Endothelial cell of umbilical vein (primary cell): ENCODE measurements around the gene SPAG9. TPM values are rescaled to one million over a fixed set of nuclear protein-coding genes. Genes with fewer than 3 reads are reported as not detected.

Experiments
- BruUV-seq: library from RNA; stranded (reverse); fragments of 400-500 nt; replicated peaks from 2 replicates; lab custom pipeline; 2021; lab: Mats Ljungman, UMichigan
- CTCF ChIA-PET: fragments of 300-600, 350-600 bp; sonication (Branson Sonifier 250); formaldehyde crosslinking; loops from one replicate; lab custom pipeline; 2021; ENCODE audit warnings: antibody characterized with exemption, inconsistent platforms; lab: Charles Lee
- POLR2A ChIA-PET: fragments of 300-600, 350-600 bp; sonication (Branson Sonifier 250); formaldehyde crosslinking; loops from one replicate; lab custom pipeline; 2021; ENCODE audit warnings: antibody characterized with exemption, inconsistent platforms; lab: Charles Lee
- DNase-seq: peaks from one replicate; pipeline ENCODE4 v3.0.0-alpha.2; 2011; ENCODE audit warnings: low read depth, low spot score
- FAIRE-seq: peaks from 2 replicates; lab custom pipeline; 2011; peaks lifted over from hg19 to GRCh38; lab: Jason Lieb, UNC
- H2AFZ ChIP-seq: 2 replicates; pipeline ENCODE4 v1.6.0; 2012; ENCODE audit warnings: low read depth, low read length, control low read depth, inconsistent platforms
- H3K27ac ChIP-seq: 2 replicates; pipeline ENCODE4 v1.5.1; 2011; ENCODE audit warnings: low read depth, mild to moderate bottlenecking, control low read depth, low read length, moderate library complexity; ENCODE audit not compliant: insufficient read depth
- H3K27me3 ChIP-seq, 2 experiments: 2 replicates each; pipeline versions ENCODE4 v1.6.0 to v1.6.1; 2011; ENCODE audit warnings: low read length in 2 of 2, mixed read lengths in 1 of 2; ENCODE audit not compliant: control insufficient read depth in 2 of 2, insufficient read depth in 2 of 2
- H3K36me3 ChIP-seq, 2 experiments: 2 replicates in 1 of 2; 3 replicates in 1 of 2; pipeline ENCODE4 v1.5.1; 2011; ENCODE audit warnings: low read length in 2 of 2, mild to moderate bottlenecking in 1 of 2, moderate library complexity in 1 of 2; ENCODE audit not compliant: control insufficient read depth in 2 of 2, insufficient read depth in 2 of 2; ENCODE audit errors: extremely low read depth in 1 of 2
- H3K4me1 ChIP-seq: 3 replicates; pipeline ENCODE4 v1.5.1; 2011; ENCODE audit warnings: mild to moderate bottlenecking, low read length; ENCODE audit not compliant: control insufficient read depth, insufficient read depth; ENCODE audit errors: extremely low read depth
- H3K4me2 ChIP-seq: 2 replicates; pipeline ENCODE4 v1.6.1; 2011; ENCODE audit warnings: low read length, control low read depth, mixed read lengths; ENCODE audit not compliant: insufficient read depth
- H3K4me3 ChIP-seq, 3 experiments: fragments of 200-600 bp in 1 of 3; sonication (generic), shearing (Covaris generic) in 1 of 3; replicated peaks in 1 of 3; 2 replicates each; pipeline ENCODE4 v1.5.1; 2011 to 2016; ENCODE audit warnings: control low read depth in 3 of 3, low read length in 3 of 3, mild to moderate bottlenecking in 2 of 3, inconsistent platforms in 1 of 3, low read depth in 1 of 3, moderate library complexity in 1 of 3; ENCODE audit not compliant: insufficient read depth in 1 of 3
- H3K79me2 ChIP-seq: 2 replicates; pipeline ENCODE4 v1.6.0; 2012; ENCODE audit warnings: low read length, inconsistent platforms; ENCODE audit not compliant: control insufficient read depth, insufficient read depth
- H3K9ac ChIP-seq: replicated peaks from 2 replicates; pipeline ENCODE3; 2011; ENCODE audit warnings: low read length, control low read depth; ENCODE audit not compliant: insufficient read depth; ENCODE audit errors: extremely low read depth
- H3K9me1 ChIP-seq: replicated peaks from 3 replicates; pipeline ENCODE4 v1.6.0; 2011; ENCODE audit warnings: mild to moderate bottlenecking, low read length; ENCODE audit not compliant: control insufficient read depth, insufficient read depth; ENCODE audit errors: extremely low read depth
- H3K9me3 ChIP-seq: replicated peaks from 2 replicates; pipeline ENCODE4 v1.5.1; 2012; ENCODE audit warnings: low read length, inconsistent platforms; ENCODE audit not compliant: control insufficient read depth, insufficient read depth
- H4K20me1 ChIP-seq: replicated peaks from 2 replicates; pipeline ENCODE3; 2011; ENCODE audit warnings: mild to moderate bottlenecking, low read length; ENCODE audit not compliant: control insufficient read depth, insufficient read depth; ENCODE audit errors: extremely low read depth
- CTCF ChIP-seq, 2 donors: IDR thresholded peaks; 1 replicate in 1 of 2; 2 replicates in 1 of 2; pipeline ENCODE4 v1.5.1; 2011; ENCODE audit warnings: low read length in 2 of 2, mild to moderate bottlenecking in 2 of 2, moderate library complexity in 2 of 2, control low read depth in 1 of 2, inconsistent platforms in 1 of 2, low read depth in 1 of 2; ENCODE audit not compliant: insufficient read depth in 1 of 2; ENCODE audit errors: extremely low read depth in 1 of 2
- EZH2 ChIP-seq: IDR thresholded peaks from 2 replicates; pipeline ENCODE4 v1.6.1; 2012; ENCODE audit warnings: borderline replicate concordance, low read depth, mild to moderate bottlenecking, moderate library complexity, low read length, inconsistent platforms; ENCODE audit not compliant: severe bottlenecking
- FOS ChIP-seq: IDR thresholded peaks from 2 replicates; pipeline ENCODE4 v1.6.1; 2011; ENCODE audit warnings: mild to moderate bottlenecking, low read length, moderate library complexity, borderline replicate concordance; ENCODE audit not compliant: insufficient read depth
- GATA2 ChIP-seq: IDR thresholded peaks from 2 replicates; pipeline ENCODE4 v1.7.0; 2011; ENCODE audit warnings: low read depth, mild to moderate bottlenecking, moderate library complexity, mixed read lengths, low read length; ENCODE audit not compliant: insufficient read length, insufficient read depth
- JUN ChIP-seq: IDR thresholded peaks from 2 replicates; pipeline ENCODE4 v1.6.1; 2011; ENCODE audit warnings: borderline replicate concordance, low read depth; ENCODE audit not compliant: insufficient read length, insufficient read depth
- MAX ChIP-seq: IDR thresholded peaks from 2 replicates; pipeline ENCODE4 v1.6.1; 2011; ENCODE audit not compliant: insufficient read depth, insufficient read length
- MYC ChIP-seq: IDR thresholded peaks from one replicate; pipeline ENCODE4 v1.6.1; 2011; ENCODE audit warnings: mild to moderate bottlenecking, low read depth, low read length
- POLR2A ChIP-seq: IDR thresholded peaks from 2 replicates; pipeline ENCODE4 v1.6.1; 2012; ENCODE audit warnings: low read depth, mild to moderate bottlenecking, control low read depth, low read length
- POLR2AphosphoS5 ChIP-seq: IDR thresholded peaks from 2 replicates; pipeline ENCODE4 v1.6.1; 2012; ENCODE audit warnings: low read depth, mild to moderate bottlenecking, control low read depth, low read length, moderate library complexity; ENCODE audit not compliant: insufficient read depth
- dilution Hi-C: fragments of 300-500 bp; cut with MboI; formaldehyde crosslinking; loops from one replicate; pipeline ENCODE4 v1.15.0; 2019; ENCODE audit warnings: low sequenced_read_pairs; ENCODE audit not compliant: extremely low pct_ligation_motif_present
- intact Hi-C: fragments of 100-400 bp; cut with micrococcal nuclease; formaldehyde crosslinking; loops from one replicate; pipeline ENCODE4 v1.10.0; 2022
- polyA plus RNA-seq, 4 experiments: library from polyadenylated mRNA; depleted of rRNA in 3 of 4; stranded (reverse) in 3 of 4; unstranded in 1 of 4; fragments of >200 nt; gene quantifications; 2 replicates each; pipeline versions ENCODE4 v1.2.1 to v1.2.3, GENCODE V29; 2011 to 2012; ENCODE audit warnings: missing spikeins in 1 of 4
- total RNA-seq: library from RNA; stranded (reverse); gene quantifications from 2 replicates; pipeline ENCODE4 v1.2.3, GENCODE V29; 2021

Gene SPAG9
- total and polyA plus RNA-seq, 2 donors (not counting 3 experiments of a cell fraction or from before 2014, with no cell fraction given), result 16.5 to 75.0 TPM

GRCh38 chr17:50944054-50944901 is 176.4 kb downstream of the SPAG9 start:
- Histone ChIP-seq H3K4me3 (peak overlapping the region in 1 of 3 experiments; percentile 14), H3K27me3 (no peaks in the 10 kb centered on the region), H3K79me2 (no peaks in the 10 kb centered on the region), H3K4me1 (peaks cover 4% of the 10 kb centered on the region), H3K4me2 (no peak overlapping the region), H2AFZ (peak overlapping the region; percentile 52), H3K9me1 (no peaks in the 10 kb centered on the region), H3K36me3 (no peaks in the 10 kb centered on the region), H3K27ac (no peak overlapping the region), H3K9me3 (no peaks in the 10 kb centered on the region), H4K20me1 (no peaks in the 10 kb centered on the region), H3K9ac (no peak overlapping the region)
- TF ChIP-seq MAX, result no peak
- no peak for TF ChIP-seq JUN
- no peak for TF ChIP-seq EZH2
- no peak for TF ChIP-seq POLR2A
- peak; percentile 40 for TF ChIP-seq POLR2AphosphoS5
- TF ChIP-seq CTCF (IDR thresholded peaks at IDR 0.05; ENCODE audit: extremely low read depth in 1 of 2, insufficient read depth in 1 of 2, low read depth in 1 of 2, low read length in 2 of 2), result no peak
- no peak for TF ChIP-seq FOS
- TF ChIP-seq MYC, result no peak
- peak; percentile 22 for TF ChIP-seq GATA2
- POLR2A ChIA-PET, result interaction anchor here (1.2 kb wide), 1 partner anchor 78 kb away, joined by 7 read pairs; the partner anchor contains the start of gene TOB1
- CTCF ChIA-PET, result interaction anchor here (1.2 to 5.7 kb wide), 6 partner anchors 8 to 92 kb away, joined by 4 to 27 read pairs (median 6); no protein-coding TSS in a partner anchor
- no TSS peak for BruUV-seq
- intact Hi-C loops (no loop called here), dilution Hi-C loops (no loop called here)
- DNase-seq, result peak; percentile 24
- FAIRE-seq, result peak; percentile 49
